HG03460 (cell line): Measurements from ENCODE around the gene CROT.

ENCODE experiments used
- ATAC-seq: cut with Tn5 transposase; IDR thresholded peaks from one replicate; pipeline ENCODE4 v1.9.1; 2021; ENCODE audit not compliant: unreplicated experiment

CROT gene

GRCh38 chr7:87413951-87414793 is 68.7 kb downstream of the CROT start:
- no peak for ATAC-seq

- ATAC-seq, result no peak
Observed at GRCh38 chr7:87414794-87415188, 69.3 kb downstream of the CROT start.

GRCh38 chr7:87416682-87417587 is 71.5 kb downstream of the CROT start:
- no peak for ATAC-seq

- no peak for ATAC-seq
Observed at GRCh38 chr7:87420173-87420572, 74.7 kb downstream of the CROT start.

- ATAC-seq, result no peak
Observed at GRCh38 chr7:87424075-87424474, 78.6 kb downstream of the CROT start.

GRCh38 chr7:87426160-87426559 is 80.7 kb downstream of the CROT start:
- peak; percentile 58 for ATAC-seq

GRCh38 chr7:87427288-87427687 is 81.8 kb downstream of the CROT start:
- ATAC-seq, result no peak

GRCh38 chr7:87432536-87432935 is 87.1 kb downstream of the CROT start:
- ATAC-seq, result no peak

GRCh38 chr7:87435546-87435945 is 90.1 kb downstream of the CROT start:
- ATAC-seq, result no peak

GRCh38 chr7:87445897-87446296 is 100.4 kb downstream of the CROT start:
- ATAC-seq, result peak; percentile 94

- ATAC-seq, result no peak
Observed at GRCh38 chr7:87447116-87447635, 101.7 kb downstream of the CROT start.

- ATAC-seq, result no peak
Observed at GRCh38 chr7:87448388-87448787, 102.9 kb downstream of the CROT start.
